SK-N-SH (cell line): Measurements from ENCODE around the gene SLC37A1. TPM values are rescaled to one million over a fixed set of nuclear protein-coding genes. Genes with fewer than 3 reads are reported as not detected.

ENCODE experiments used
- CTCF ChIA-PET: fragments of 300-600, 350-600 bp; formaldehyde crosslinking; extraction: SDS; loops from one replicate; lab custom pipeline; 2021; lab: Yijun Ruan, JAX
- POLR2A ChIA-PET: fragments of 350-600 bp; sonication (Branson Sonifier 250); formaldehyde crosslinking; extraction: SDS; loops from one replicate; lab custom pipeline; 2020; ENCODE audit warnings: antibody characterized with exemption, inconsistent platforms; lab: Yijun Ruan, JAX
- DNase-seq: peaks from one replicate; pipeline ENCODE4 v3.0.0; 2012
- H2AFZ ChIP-seq: fragments of 200-600 bp; sonication (generic); 2 replicates; pipeline ENCODE4 v1.8.1; 2016; ENCODE audit warnings: antibody characterized with exemption, mild to moderate bottlenecking, low read depth
- H3F3A ChIP-seq: fragments of 200-600 bp; sonication (generic); replicated peaks from 2 replicates; pipeline ENCODE3; 2016; ENCODE audit warnings: antibody characterized with exemption, mild to moderate bottlenecking; ENCODE audit not compliant: insufficient read depth
- H3K27ac ChIP-seq, 2 experiments: fragments of 200-500 bp in 1 of 2; fragments of 200-600 bp in 1 of 2; sonication (Bioruptor generic) in 1 of 2; sonication (generic), shearing (Covaris generic) in 1 of 2; 2 replicates each; pipeline versions ENCODE4 v1.5.1 to v1.6.1; 2014 to 2016; ENCODE audit warnings: low read depth in 2 of 2, inconsistent platforms in 1 of 2, low read length in 1 of 2, mild to moderate bottlenecking in 1 of 2, mixed read lengths in 1 of 2
- H3K27me3 ChIP-seq: fragments of 200-600 bp; sonication (generic), shearing (Covaris generic); 2 replicates; pipeline ENCODE4 v1.6.1; 2016; ENCODE audit warnings: mixed run types; ENCODE audit not compliant: insufficient read depth
- H3K36me3 ChIP-seq, 2 experiments: fragments of 200-500 bp in 1 of 2; fragments of 200-600 bp in 1 of 2; sonication (Bioruptor generic) in 1 of 2; sonication (generic) in 1 of 2; replicated peaks in 1 of 2; 2 replicates each; pipeline versions ENCODE3 to v1.5.1; 2014 to 2016; ENCODE audit warnings: low read length in 1 of 2, mild to moderate bottlenecking in 1 of 2; ENCODE audit not compliant: insufficient read depth in 2 of 2, control insufficient read depth in 1 of 2
- H3K4me1 ChIP-seq, 2 experiments: fragments of 200-500 bp in 1 of 2; fragments of 200-600 bp in 1 of 2; sonication (Bioruptor generic) in 1 of 2; sonication (generic), shearing (Covaris generic) in 1 of 2; 2 replicates each; pipeline versions ENCODE4 v1.5.1 to v1.6.1; 2014 to 2016; ENCODE audit warnings: low read depth in 1 of 2, low read length in 1 of 2, mixed run types in 1 of 2; ENCODE audit not compliant: insufficient read depth in 2 of 2, control insufficient read depth in 1 of 2
- H3K4me2 ChIP-seq: fragments of 200-600 bp; sonication (generic), shearing (Covaris generic); 2 replicates; pipeline ENCODE4 v1.6.1; 2017; ENCODE audit warnings: mixed run types
- H3K4me3 ChIP-seq, 2 experiments: fragments of 200-500 bp in 1 of 2; fragments of 200-600 bp in 1 of 2; sonication (Bioruptor generic) in 1 of 2; sonication (generic), shearing (Covaris generic) in 1 of 2; 2 replicates each; pipeline versions ENCODE4 v1.5.1 to v1.8.1; 2014 to 2016; ENCODE audit warnings: low read depth in 2 of 2, inconsistent platforms in 1 of 2, low read length in 1 of 2, mild to moderate bottlenecking in 1 of 2, mixed read lengths in 1 of 2, moderate library complexity in 1 of 2
- H3K79me2 ChIP-seq: fragments of 200-600 bp; sonication (generic); 2 replicates; pipeline ENCODE4 v1.8.1; 2017; ENCODE audit warnings: mild to moderate bottlenecking; ENCODE audit not compliant: insufficient read depth
- H3K9ac ChIP-seq: fragments of 200-600 bp; sonication (generic); 2 replicates; pipeline ENCODE4 v1.6.1; 2017; ENCODE audit warnings: mixed run types
- H3K9me2 ChIP-seq: fragments of 200-600 bp; sonication (generic); 2 replicates; pipeline ENCODE4 v1.6.1; 2017; ENCODE audit warnings: mixed run types
- H3K9me3 ChIP-seq: fragments of 200-600 bp; sonication (generic); 2 replicates; pipeline ENCODE4 v1.6.1; 2017; ENCODE audit warnings: mixed run types, mild to moderate bottlenecking, moderate library complexity
- H4K20me1 ChIP-seq: fragments of 200-600 bp; sonication (generic); 2 replicates; pipeline ENCODE4 v1.6.1; 2017; ENCODE audit warnings: mild to moderate bottlenecking, mixed run types; ENCODE audit not compliant: insufficient read depth
- ELF1 ChIP-seq: IDR thresholded peaks from 2 replicates; pipeline ENCODE4 v1.4.0; 2012
- FOXJ3 ChIP-seq: sonication (generic); formaldehyde crosslinking; IDR thresholded peaks from 2 replicates; pipeline ENCODE4 v1.5.1; 2020; ENCODE audit warnings: mild to moderate bottlenecking, missing genetic modification reagents
- GABPA ChIP-seq: IDR thresholded peaks from 2 replicates; pipeline ENCODE4 v1.4.0; 2012; ENCODE audit warnings: low read depth, mild to moderate bottlenecking
- MEF2A ChIP-seq: IDR thresholded peaks from 2 replicates; pipeline ENCODE4 v1.4.0; 2012; ENCODE audit warnings: low read depth, borderline replicate concordance
- NFIC ChIP-seq: IDR thresholded peaks from 2 replicates; pipeline ENCODE4 v1.4.0; 2012; ENCODE audit warnings: borderline replicate concordance
- POLR2AphosphoS5 ChIP-seq: IDR thresholded peaks from 2 replicates; pipeline ENCODE4 v1.6.1; 2012; ENCODE audit warnings: low read depth, low read length
- RAD21 ChIP-seq: IDR thresholded peaks from 2 replicates; pipeline ENCODE4 v1.6.1; 2012; ENCODE audit warnings: mild to moderate bottlenecking, low read length
- RCOR1 ChIP-seq: fragments of 150-350 bp; IDR thresholded peaks from 2 replicates; pipeline ENCODE4 v1.6.1; 2017; ENCODE audit warnings: antibody characterized with exemption, low read length
- REST ChIP-seq: IDR thresholded peaks from 2 replicates; pipeline ENCODE4 v1.6.1; 2012; ENCODE audit warnings: mild to moderate bottlenecking, low read depth, low read length, moderate library complexity
- RFX5 ChIP-seq: IDR thresholded peaks from 2 replicates; pipeline ENCODE4 v1.6.1; 2012; ENCODE audit warnings: mild to moderate bottlenecking, improper control_type of control experiment, low read length
- SMC3 ChIP-seq: IDR thresholded peaks from 2 replicates; pipeline ENCODE4 v1.6.1; 2012; ENCODE audit warnings: low read depth, low read length, improper control_type of control experiment
- USF2 ChIP-seq: fragments of 150-350 bp; IDR thresholded peaks from 2 replicates; pipeline ENCODE4 v1.6.1; 2017; ENCODE audit warnings: antibody characterized with exemption, low read length, low read depth, borderline replicate concordance
- WGBS: methylation state at CpG from one replicate; pipeline ENCODE4 v1.1.6; 2017; ENCODE audit warnings: low lambda C conversion rate; 5-methylcytosine and 5-hydroxymethylcytosine counted together
- polyA plus RNA-seq, 3 experiments: library from polyadenylated mRNA; depleted of rRNA; stranded (reverse); fragments of >200 nt; gene quantifications; 2 replicates each; pipeline ENCODE4 v1.2.3, GENCODE V29; 2012
- TF ChIP-seq, protein P1 (sequence below): IDR thresholded peaks from 2 replicates; pipeline ENCODE4 v1.4.0; 2012; ENCODE audit warnings: low read depth, borderline replicate concordance
- TF ChIP-seq, protein P2 (sequence below): fragments of 150-350 bp; IDR thresholded peaks from 2 replicates; pipeline ENCODE4 v1.6.1; 2016; ENCODE audit warnings: mild to moderate bottlenecking, low read depth, low read length
- TF ChIP-seq, protein P3 (sequence below): IDR thresholded peaks from 2 replicates; pipeline ENCODE4 v1.4.0; 2012; ENCODE audit warnings: low read depth, borderline replicate concordance

SLC37A1 gene
- polyA plus RNA-seq, 1 of the 3 experiments (the other 2 are of a cell fraction), result 2.8 TPM

DNA sequence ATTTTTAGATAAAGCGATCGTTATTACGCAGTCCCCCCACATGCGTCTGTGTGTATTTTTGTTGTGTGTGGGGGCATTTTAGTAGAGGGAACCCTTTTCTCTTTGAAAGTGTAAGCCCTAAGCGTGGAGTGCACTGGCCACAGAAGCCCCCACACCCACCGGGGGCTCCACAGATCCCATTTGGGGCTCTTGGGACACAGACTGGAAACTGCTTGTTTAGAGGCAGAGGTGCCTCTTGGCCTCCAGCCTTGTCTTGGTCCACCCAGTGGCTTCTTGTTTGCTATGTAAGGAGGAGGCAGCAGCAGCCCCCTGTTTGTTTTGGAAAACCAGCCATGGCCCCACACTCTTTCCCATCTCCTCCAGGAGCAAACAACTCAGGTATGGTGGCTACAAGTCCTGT is 42.8 kb downstream of the SLC37A1 start:
- Histone ChIP-seq H2AFZ (no peak overlapping the region), H3K4me3 (no peak overlapping the region), H3K27ac (no peak overlapping the region), H3K4me1 (no peaks in the 10 kb centered on the region), H3K9me2 (no peaks in the 10 kb centered on the region), H4K20me1 (no peaks in the 10 kb centered on the region), H3K36me3 (no peaks in the 10 kb centered on the region), H3K27me3 (no peaks in the 10 kb centered on the region), H3K79me2 (no peaks in the 10 kb centered on the region), H3K4me2 (no peak overlapping the region), H3K9ac (no peak overlapping the region), H3K9me3 (no peaks in the 10 kb centered on the region), H3F3A (no peaks in the 10 kb centered on the region)
- TF ChIP-seq NFIC (no peak), MEF2A (no peak), USF2 (no peak), POLR2AphosphoS5 (no peak), RCOR1 (no peak), ELF1 (no peak), RFX5 (no peak), RAD21 (no peak), GABPA (no peak), SMC3 (no peak), FOXJ3 (CRISPR knock-in tag) (no peak)
- TF ChIP-seq, protein P1, sequence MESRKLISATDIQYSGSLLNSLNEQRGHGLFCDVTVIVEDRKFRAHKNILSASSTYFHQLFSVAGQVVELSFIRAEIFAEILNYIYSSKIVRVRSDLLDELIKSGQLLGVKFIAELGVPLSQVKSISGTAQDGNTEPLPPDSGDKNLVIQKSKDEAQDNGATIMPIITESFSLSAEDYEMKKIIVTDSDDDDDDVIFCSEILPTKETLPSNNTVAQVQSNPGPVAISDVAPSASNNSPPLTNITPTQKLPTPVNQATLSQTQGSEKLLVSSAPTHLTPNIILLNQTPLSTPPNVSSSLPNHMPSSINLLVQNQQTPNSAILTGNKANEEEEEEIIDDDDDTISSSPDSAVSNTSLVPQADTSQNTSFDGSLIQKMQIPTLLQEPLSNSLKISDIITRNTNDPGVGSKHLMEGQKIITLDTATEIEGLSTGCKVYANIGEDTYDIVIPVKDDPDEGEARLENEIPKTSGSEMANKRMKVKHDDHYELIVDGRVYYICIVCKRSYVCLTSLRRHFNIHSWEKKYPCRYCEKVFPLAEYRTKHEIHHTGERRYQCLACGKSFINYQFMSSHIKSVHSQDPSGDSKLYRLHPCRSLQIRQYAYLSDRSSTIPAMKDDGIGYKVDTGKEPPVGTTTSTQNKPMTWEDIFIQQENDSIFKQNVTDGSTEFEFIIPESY, result no peak
- TF ChIP-seq, protein P2, sequence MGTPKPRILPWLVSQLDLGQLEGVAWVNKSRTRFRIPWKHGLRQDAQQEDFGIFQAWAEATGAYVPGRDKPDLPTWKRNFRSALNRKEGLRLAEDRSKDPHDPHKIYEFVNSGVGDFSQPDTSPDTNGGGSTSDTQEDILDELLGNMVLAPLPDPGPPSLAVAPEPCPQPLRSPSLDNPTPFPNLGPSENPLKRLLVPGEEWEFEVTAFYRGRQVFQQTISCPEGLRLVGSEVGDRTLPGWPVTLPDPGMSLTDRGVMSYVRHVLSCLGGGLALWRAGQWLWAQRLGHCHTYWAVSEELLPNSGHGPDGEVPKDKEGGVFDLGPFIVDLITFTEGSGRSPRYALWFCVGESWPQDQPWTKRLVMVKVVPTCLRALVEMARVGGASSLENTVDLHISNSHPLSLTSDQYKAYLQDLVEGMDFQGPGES, result no peak
- no peak for DNase-seq
- 71% methylated on average over 6 of the region's 6 CpGs for WGBS
- CTCF ChIA-PET, result no interaction called here
- POLR2A ChIA-PET, result no interaction called here

DNA sequence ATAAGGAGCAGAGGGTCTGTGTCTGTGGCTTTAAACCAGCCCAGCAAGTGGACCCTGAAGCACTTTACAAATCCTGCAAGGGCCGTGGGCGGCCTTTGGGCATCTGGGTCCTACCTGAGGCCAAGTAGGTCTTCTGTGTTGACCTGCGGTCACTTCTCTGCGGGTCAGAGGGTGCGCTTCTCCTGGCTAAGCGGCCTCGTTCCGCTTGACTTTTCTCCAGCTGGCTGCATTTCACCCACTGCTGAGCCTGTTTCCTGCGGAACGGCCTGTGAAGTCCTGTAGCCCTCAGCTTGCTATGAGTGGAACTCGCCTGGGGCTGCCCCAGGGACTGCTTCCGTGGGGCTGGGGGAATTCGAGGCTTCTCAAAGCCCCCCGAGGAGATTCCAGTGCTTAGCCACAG is 43.3 kb downstream of the SLC37A1 start:
- TF ChIP-seq, protein P3, sequence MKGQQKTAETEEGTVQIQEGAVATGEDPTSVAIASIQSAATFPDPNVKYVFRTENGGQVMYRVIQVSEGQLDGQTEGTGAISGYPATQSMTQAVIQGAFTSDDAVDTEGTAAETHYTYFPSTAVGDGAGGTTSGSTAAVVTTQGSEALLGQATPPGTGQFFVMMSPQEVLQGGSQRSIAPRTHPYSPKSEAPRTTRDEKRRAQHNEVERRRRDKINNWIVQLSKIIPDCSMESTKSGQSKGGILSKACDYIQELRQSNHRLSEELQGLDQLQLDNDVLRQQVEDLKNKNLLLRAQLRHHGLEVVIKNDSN, result no peak
- TF ChIP-seq RAD21, result no peak
- TF ChIP-seq REST, result no peak
- TF ChIP-seq GABPA, result no peak
- TF ChIP-seq, protein P1, result no peak
- no peaks in the 10 kb centered on the region for H3F3A ChIP-seq
- ChIA-PET POLR2A (no interaction called here), CTCF (no interaction called here)
- no peak overlapping the region for H3K4me3 ChIP-seq
- H4K20me1 ChIP-seq, result no peaks in the 10 kb centered on the region
- no peak overlapping the region for H3K4me2 ChIP-seq
- no peak for DNase-seq
- H3K36me3 ChIP-seq, result no peaks in the 10 kb centered on the region
- no peak overlapping the region for H2AFZ ChIP-seq
- no peaks in the 10 kb centered on the region for H3K9me2 ChIP-seq
- no peaks in the 10 kb centered on the region for H3K9me3 ChIP-seq
- H3K27ac ChIP-seq, result no peak overlapping the region
- no peak overlapping the region for H3K9ac ChIP-seq
- no peaks in the 10 kb centered on the region for H3K79me2 ChIP-seq
- H3K27me3 ChIP-seq, result no peaks in the 10 kb centered on the region
- H3K4me1 ChIP-seq, result no peaks in the 10 kb centered on the region
- WGBS, result 64% methylated on average over 6 of the region's 14 CpGs
